HepG2 (cell line): ENCODE results near the gene CELF4. TPM values are rescaled to one million over a fixed set of nuclear protein-coding genes. Genes with fewer than 3 reads are reported as not detected.

Experiments used
- ATAC-seq: fragments of 200-7000 bp; cut with Tn5 transposase; 3 replicates; pipeline ENCODE4 v1.9.1; 2020; ENCODE audit warnings: mild to moderate bottlenecking, moderate library complexity
- BruUV-seq: library from RNA; stranded (reverse); fragments of 400-500 nt; replicated peaks from 2 replicates; lab custom pipeline; 2021; lab: Mats Ljungman, UMichigan
- CTCF ChIA-PET: fragments of 300-600 bp; formaldehyde crosslinking; extraction: SDS; loops from one replicate; lab custom pipeline; 2021; ENCODE audit warnings: low total read pairs, inconsistent platforms, low intra/inter-chr PET ratio; lab: Yijun Ruan, JAX
- POLR2A ChIA-PET: fragments of 350-600 bp; sonication (Branson Sonifier 250); formaldehyde crosslinking; loops from one replicate; lab custom pipeline; 2020; ENCODE audit warnings: antibody characterized with exemption, inconsistent platforms; lab: Yijun Ruan, JAX
- DNase-seq: peaks from one replicate; pipeline ENCODE4 v3.0.0-alpha.2; 2015; ENCODE audit warnings: low spot score
- FAIRE-seq: peaks from 3 replicates; lab custom pipeline; 2011; peaks lifted over from hg19 to GRCh38; lab: Jason Lieb, UNC
- H2AFZ ChIP-seq: one replicate; pipeline ENCODE4 v1.6.1; 2011; ENCODE audit warnings: low read length, inconsistent platforms
- H3K27ac ChIP-seq: fragments of 300-600 bp; 3 replicates; pipeline ENCODE4 v1.8.0; 2011; ENCODE audit warnings: mixed run types, mild to moderate bottlenecking, mixed read lengths, low read length, inconsistent platforms; ENCODE audit not compliant: insufficient read depth; ENCODE audit errors: extremely low read length
- H3K27me3 ChIP-seq, 2 experiments: fragments of 200-600 bp in 1 of 2; 2 replicates in 1 of 2; 3 replicates in 1 of 2; pipeline versions ENCODE4 v1.6.0 to v1.8.0; 2011; ENCODE audit warnings: low read length in 2 of 2, mild to moderate bottlenecking in 2 of 2, moderate library complexity in 2 of 2, inconsistent platforms in 1 of 2; ENCODE audit not compliant: insufficient read depth in 2 of 2, control insufficient read depth in 1 of 2
- H3K36me3 ChIP-seq, 2 experiments: fragments of 200-600 bp in 1 of 2; replicated peaks in 1 of 2; 2 replicates in 1 of 2; 3 replicates in 1 of 2; pipeline versions ENCODE4 v1.5.1 to v1.8.0; 2011; ENCODE audit warnings: low read length in 2 of 2, inconsistent platforms in 1 of 2; ENCODE audit not compliant: insufficient read depth in 2 of 2, control insufficient read depth in 1 of 2
- H3K4me1 ChIP-seq: 2 replicates; pipeline ENCODE4 v1.5.1; 2012; ENCODE audit warnings: low read length, inconsistent platforms; ENCODE audit not compliant: insufficient read depth
- H3K4me2 ChIP-seq: 2 replicates; pipeline ENCODE4 v1.6.0; 2011; ENCODE audit warnings: low read depth, low read length, inconsistent platforms
- H3K4me3 ChIP-seq, 3 experiments: fragments of 200-600 bp in 1 of 3; sonication (generic), shearing (Covaris generic) in 1 of 3; replicated peaks in 1 of 3; 2 replicates each; pipeline ENCODE4 v1.5.1; 2011 to 2016; ENCODE audit warnings: low read length in 3 of 3, inconsistent platforms in 2 of 3, low read depth in 2 of 3, mild to moderate bottlenecking in 2 of 3, control low read depth in 1 of 3, mixed read lengths in 1 of 3; ENCODE audit not compliant: insufficient read depth in 1 of 3
- H3K79me2 ChIP-seq: one replicate; pipeline ENCODE4 v1.6.1; 2011; ENCODE audit warnings: low read length, inconsistent platforms; ENCODE audit not compliant: insufficient read depth
- H3K9ac ChIP-seq: 2 replicates; pipeline ENCODE4 v1.6.0; 2011; ENCODE audit warnings: mild to moderate bottlenecking, low read depth, low read length, inconsistent platforms; ENCODE audit not compliant: insufficient read depth
- H3K9me3 ChIP-seq: 2 replicates; pipeline ENCODE4 v1.5.1; 2012; ENCODE audit warnings: mild to moderate bottlenecking, low read length
- H4K20me1 ChIP-seq: 2 replicates; pipeline ENCODE4 v1.6.0; 2011; ENCODE audit warnings: inconsistent platforms, mild to moderate bottlenecking, low read length, moderate library complexity; ENCODE audit not compliant: insufficient read depth
- HIVEP1 ChIP-seq: sonication (generic); formaldehyde crosslinking; IDR thresholded peaks from 2 replicates; pipeline ENCODE4 v1.4.0; 2020; ENCODE audit warnings: mild to moderate bottlenecking, missing genetic modification reagents
- MZF1 ChIP-seq: sonication (generic); formaldehyde crosslinking; IDR thresholded peaks from 2 replicates; pipeline ENCODE4 v1.8.1; 2023; ENCODE audit warnings: mild to moderate bottlenecking, missing genetic modification reagents, borderline replicate concordance
- NFATC3 ChIP-seq: sonication (generic); formaldehyde crosslinking; IDR thresholded peaks from 2 replicates; pipeline ENCODE4 v1.5.1; 2020; ENCODE audit warnings: mild to moderate bottlenecking, missing genetic modification reagents
- SMAD9 ChIP-seq: sonication (generic); formaldehyde crosslinking; IDR thresholded peaks from 2 replicates; pipeline ENCODE4 v1.5.1; 2020; ENCODE audit warnings: mild to moderate bottlenecking, missing genetic modification reagents
- ZFP62 ChIP-seq: sonication (generic); formaldehyde crosslinking; IDR thresholded peaks from 2 replicates; pipeline ENCODE4 v1.4.0; 2020; ENCODE audit warnings: missing genetic modification reagents
- ZFP90 ChIP-seq: sonication (generic); formaldehyde crosslinking; IDR thresholded peaks from 2 replicates; pipeline ENCODE4 v1.8.0; 2022; ENCODE audit warnings: missing genetic modification reagents, mild to moderate bottlenecking, inconsistent platforms, borderline replicate concordance
- ZNF205 ChIP-seq: IDR thresholded peaks from 2 replicates; pipeline ENCODE4 v1.6.1; 2018; ENCODE audit warnings: missing biosample characterization, missing genetic modification reagents
- ZNF3 ChIP-seq: IDR thresholded peaks from 2 replicates; pipeline ENCODE4 v1.7.0; 2017; ENCODE audit warnings: inconsistent platforms
- WGBS: methylation state at CpG from one replicate; pipeline ENCODE4 v1.1.6; 2017; ENCODE audit warnings: low lambda C conversion rate; 5-methylcytosine and 5-hydroxymethylcytosine counted together
- in situ Hi-C: cut with HindIII; loops from 2 replicates; pipeline ENCODE4 v1.10.0; 2017; ENCODE audit warnings: low pct_unique_long_range_greater_than_20kb; ENCODE audit not compliant: extremely low pct_ligation_motif_present
- intact Hi-C: fragments of 100-400 bp; cut with micrococcal nuclease; formaldehyde crosslinking; loops from one replicate; pipeline ENCODE4 v1.10.0; 2022; ENCODE audit not compliant: unreplicated experiment
- polyA plus RNA-seq, 8 experiments: library from polyadenylated mRNA; depleted of rRNA in 3 of 8; stranded (reverse) in 7 of 8; unstranded in 1 of 8; fragments of >200 nt; fragmentation: Illumina TruSeq in 4 of 8; extraction: Trizol in 4 of 8; gene quantifications; 2 replicates each; pipeline versions ENCODE4 v1.2.1 to v1.2.3, GENCODE V29; 2011 to 2016; ENCODE audit warnings: low read depth in 4 of 8, missing spikeins in 1 of 8, mixed read lengths in 1 of 8; ENCODE audit not compliant: insufficient read depth in 1 of 8
- total RNA-seq, 5 experiments: library from RNA; depleted of rRNA; stranded (reverse); fragments of >200 nt; fragmentation: Illumina TruSeq; extraction: Trizol; gene quantifications; 2 replicates each; pipeline ENCODE4 v1.2.3, GENCODE V29; 2016; ENCODE audit warnings: low read depth in 1 of 5
- TF ChIP-seq, protein P1 (sequence below): fragments of 450-650 bp; IDR thresholded peaks from 2 replicates; pipeline ENCODE4 v1.6.1; 2016
- TF ChIP-seq, protein P2 (sequence below): IDR thresholded peaks from 2 replicates; pipeline ENCODE4 v1.6.1; 2016; ENCODE audit warnings: mild to moderate bottlenecking
- TF ChIP-seq, protein P3 (sequence below), 2 experiments: sonication (generic) in 1 of 2; formaldehyde crosslinking in 1 of 2; IDR thresholded peaks; 2 replicates each; pipeline versions ENCODE4 v1.4.0 to v1.6.1; 2016 to 2020; ENCODE audit warnings: borderline replicate concordance in 1 of 2, low read depth in 1 of 2, mild to moderate bottlenecking in 1 of 2, missing genetic modification reagents in 1 of 2

CELF4 gene
- total and polyA plus RNA-seq, 2 of the 13 experiments (the other 11 are each of a cell fraction or from before 2014, with no cell fraction given) = not detected

DNA sequence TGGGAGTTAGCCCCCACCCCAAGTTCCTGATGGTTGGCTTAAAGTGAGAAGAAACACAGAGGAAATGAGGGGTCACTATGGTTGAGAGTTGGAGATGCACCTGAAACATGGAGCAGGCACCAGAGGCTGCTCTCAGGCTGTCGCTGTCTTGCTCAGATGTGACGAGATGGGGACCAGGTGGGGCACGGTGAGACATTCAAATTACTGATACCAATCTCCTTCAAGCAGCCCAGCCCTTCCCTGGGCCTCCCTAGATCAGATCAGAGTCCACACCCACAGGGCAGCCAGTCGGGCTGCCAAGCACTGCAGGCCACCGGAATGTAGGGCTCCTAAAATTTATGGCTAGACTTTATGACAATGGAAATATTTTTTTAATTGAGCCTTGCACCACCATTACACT lies 176.6 kb downstream of the CELF4 start:
- Histone ChIP-seq H3K79me2 (no peaks in the 10 kb centered on the region), H3K4me1 (no peaks in the 10 kb centered on the region), H3K36me3 (no peaks in the 10 kb centered on the region), H4K20me1 (no peaks in the 10 kb centered on the region), H3K9me3 (no peaks in the 10 kb centered on the region), H3K9ac (no peak overlapping the region), H3K27me3 (peaks cover 10 to 20% of the 10 kb centered on the region in 2 experiments; a peak in 4 of 5 replicates), H3K4me3 (no peak overlapping the region), H2AFZ (no peak overlapping the region), H3K27ac (no peak overlapping the region), H3K4me2 (no peak overlapping the region)
- TF ChIP-seq MZF1 (CRISPR knock-in tag) = no peak
- TF ChIP-seq, protein P1, sequence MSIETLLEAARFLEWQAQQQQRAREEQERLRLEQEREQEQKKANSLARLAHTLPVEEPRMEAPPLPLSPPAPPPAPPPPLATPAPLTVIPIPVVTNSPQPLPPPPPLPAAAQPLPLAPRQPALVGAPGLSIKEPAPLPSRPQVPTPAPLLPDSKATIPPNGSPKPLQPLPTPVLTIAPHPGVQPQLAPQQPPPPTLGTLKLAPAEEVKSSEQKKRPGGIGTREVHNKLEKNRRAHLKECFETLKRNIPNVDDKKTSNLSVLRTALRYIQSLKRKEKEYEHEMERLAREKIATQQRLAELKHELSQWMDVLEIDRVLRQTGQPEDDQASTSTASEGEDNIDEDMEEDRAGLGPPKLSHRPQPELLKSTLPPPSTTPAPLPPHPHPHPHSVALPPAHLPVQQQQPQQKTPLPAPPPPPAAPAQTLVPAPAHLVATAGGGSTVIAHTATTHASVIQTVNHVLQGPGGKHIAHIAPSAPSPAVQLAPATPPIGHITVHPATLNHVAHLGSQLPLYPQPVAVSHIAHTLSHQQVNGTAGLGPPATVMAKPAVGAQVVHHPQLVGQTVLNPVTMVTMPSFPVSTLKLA = no peak
- TF ChIP-seq ZFP62 (CRISPR knock-in tag) = no peak
- no peak for TF ChIP-seq ZNF3
- TF ChIP-seq, protein P2, sequence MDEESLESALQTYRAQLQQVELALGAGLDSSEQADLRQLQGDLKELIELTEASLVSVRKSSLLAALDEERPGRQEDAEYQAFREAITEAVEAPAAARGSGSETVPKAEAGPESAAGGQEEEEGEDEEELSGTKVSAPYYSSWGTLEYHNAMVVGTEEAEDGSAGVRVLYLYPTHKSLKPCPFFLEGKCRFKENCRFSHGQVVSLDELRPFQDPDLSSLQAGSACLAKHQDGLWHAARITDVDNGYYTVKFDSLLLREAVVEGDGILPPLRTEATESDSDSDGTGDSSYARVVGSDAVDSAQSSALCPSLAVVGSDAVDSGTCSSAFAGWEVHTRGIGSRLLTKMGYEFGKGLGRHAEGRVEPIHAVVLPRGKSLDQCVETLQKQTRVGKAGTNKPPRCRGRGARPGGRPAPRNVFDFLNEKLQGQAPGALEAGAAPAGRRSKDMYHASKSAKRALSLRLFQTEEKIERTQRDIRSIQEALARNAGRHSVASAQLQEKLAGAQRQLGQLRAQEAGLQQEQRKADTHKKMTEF (CRISPR knock-in tag) = no peak
- TF ChIP-seq SMAD9 (CRISPR knock-in tag) = no peak
- TF ChIP-seq, protein P3, sequence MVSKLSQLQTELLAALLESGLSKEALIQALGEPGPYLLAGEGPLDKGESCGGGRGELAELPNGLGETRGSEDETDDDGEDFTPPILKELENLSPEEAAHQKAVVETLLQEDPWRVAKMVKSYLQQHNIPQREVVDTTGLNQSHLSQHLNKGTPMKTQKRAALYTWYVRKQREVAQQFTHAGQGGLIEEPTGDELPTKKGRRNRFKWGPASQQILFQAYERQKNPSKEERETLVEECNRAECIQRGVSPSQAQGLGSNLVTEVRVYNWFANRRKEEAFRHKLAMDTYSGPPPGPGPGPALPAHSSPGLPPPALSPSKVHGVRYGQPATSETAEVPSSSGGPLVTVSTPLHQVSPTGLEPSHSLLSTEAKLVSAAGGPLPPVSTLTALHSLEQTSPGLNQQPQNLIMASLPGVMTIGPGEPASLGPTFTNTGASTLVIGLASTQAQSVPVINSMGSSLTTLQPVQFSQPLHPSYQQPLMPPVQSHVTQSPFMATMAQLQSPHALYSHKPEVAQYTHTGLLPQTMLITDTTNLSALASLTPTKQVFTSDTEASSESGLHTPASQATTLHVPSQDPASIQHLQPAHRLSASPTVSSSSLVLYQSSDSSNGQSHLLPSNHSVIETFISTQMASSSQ (IDR thresholded peaks at IDR 0.05; ENCODE audit: low read depth) = no peak
- TF ChIP-seq, protein P3 (CRISPR knock-in tag; IDR thresholded peaks at IDR 0.05; ENCODE audit: borderline replicate concordance) = no peak
- no peak for TF ChIP-seq HIVEP1 (CRISPR knock-in tag)
- no peak for TF ChIP-seq ZFP90 (CRISPR knock-in tag)
- TF ChIP-seq ZNF205 = no peak
- TF ChIP-seq NFATC3 (CRISPR knock-in tag) = no peak
- intact Hi-C loops (loop anchor here (10.0 kb wide), 1 partner anchor 96 kb away; no protein-coding TSS in a partner anchor), in situ Hi-C loops (loop anchor here (10.0 kb wide), 1 partner anchor 86 kb away; no protein-coding TSS in a partner anchor)
- DNase-seq (no peak), ATAC-seq (no peak), FAIRE-seq (no peak)
- ChIA-PET POLR2A (no interaction called here), CTCF (no interaction called here)
- 0% methylated on average over 5 of the region's 5 CpGs for WGBS
- no TSS peak for BruUV-seq
